Neural cell (in vitro differentiated cells): ENCODE measurements around the gene LST1. TPM values are rescaled to one million over a fixed set of nuclear protein-coding genes. Genes with fewer than 3 reads are reported as not detected.

ENCODE experiments used
- H2AFZ ChIP-seq: fragments of 200-600, 300-800 bp; sonication (generic), shearing (Covaris generic); 2 replicates; pipeline ENCODE4 v1.6.0; 2014; ENCODE audit warnings: low read depth, mild to moderate bottlenecking, antibody characterized with exemption, low read length, moderate library complexity
- H3F3A ChIP-seq: fragments of 200-600 bp; shearing (Covaris generic); 2 replicates; pipeline ENCODE4 v1.6.1; 2016; ENCODE audit warnings: mild to moderate bottlenecking, moderate library complexity, mixed read lengths, antibody characterized with exemption, low read length; ENCODE audit not compliant: insufficient read depth, poor library complexity, severe bottlenecking
- H3K27ac ChIP-seq: fragments of 200-600, 300-800 bp; sonication (generic), shearing (Covaris generic); 2 replicates; pipeline ENCODE4 v1.5.1; 2014; ENCODE audit warnings: mild to moderate bottlenecking, low read length, moderate library complexity
- H3K27me3 ChIP-seq: fragments of 300-800, 200-600 bp; sonication (generic), shearing (Covaris generic); 2 replicates; pipeline ENCODE4 v1.6.0; 2014; ENCODE audit warnings: mild to moderate bottlenecking, low read depth, low read length, moderate library complexity; ENCODE audit not compliant: insufficient read depth
- H3K36me3 ChIP-seq: fragments of 300-800, 200-600 bp; sonication (generic), shearing (Covaris generic); 2 replicates; pipeline ENCODE4 v1.5.1; 2014; ENCODE audit warnings: mild to moderate bottlenecking, antibody characterized with exemption, low read length, moderate library complexity; ENCODE audit not compliant: insufficient read depth
- H3K4me2 ChIP-seq: fragments of 300-800, 200-600 bp; sonication (generic), shearing (Covaris generic); 2 replicates; pipeline ENCODE4 v1.6.0; 2014; ENCODE audit warnings: mild to moderate bottlenecking, low read length
- H3K4me3 ChIP-seq: fragments of 300-800, 200-600 bp; sonication (generic), shearing (Covaris generic); 2 replicates; pipeline ENCODE4 v1.5.1; 2014; ENCODE audit warnings: mild to moderate bottlenecking, low read length, moderate library complexity
- H3K79me2 ChIP-seq: fragments of 200-600 bp; shearing (Covaris generic); replicated peaks from 2 replicates; pipeline ENCODE4 v1.6.0; 2014; ENCODE audit warnings: mild to moderate bottlenecking, low read length, moderate library complexity; ENCODE audit not compliant: insufficient read depth
- H3K9ac ChIP-seq: fragments of 300-800, 200-600 bp; sonication (generic), shearing (Covaris generic); 2 replicates; pipeline ENCODE4 v1.6.1; 2016; ENCODE audit warnings: mild to moderate bottlenecking, low read length, mixed read lengths
- H3K9me2 ChIP-seq: fragments of 200-600 bp; shearing (Covaris generic); 2 replicates; pipeline ENCODE4 v1.6.1; 2016; ENCODE audit warnings: mild to moderate bottlenecking, low read length, mixed read lengths; ENCODE audit not compliant: insufficient read depth
- H3K9me3 ChIP-seq: fragments of 200-600, 300-800 bp; sonication (generic), shearing (Covaris generic); 2 replicates; pipeline ENCODE4 v1.6.1; 2016; ENCODE audit warnings: mild to moderate bottlenecking, mixed run types, low read length, moderate library complexity, mixed read lengths
- H4K20me1 ChIP-seq: fragments of 200-600 bp; shearing (Covaris generic); 2 replicates; pipeline ENCODE4 v1.6.1; 2016; ENCODE audit warnings: mild to moderate bottlenecking, mixed run types; ENCODE audit not compliant: insufficient read depth
- EP300 ChIP-seq: fragments of 450-650 bp; conservative IDR thresholded peaks from 2 replicates; pipeline ENCODE4 v1.6.1; 2014; ENCODE audit warnings: antibody characterized with exemption, mild to moderate bottlenecking, moderate library complexity; ENCODE audit not compliant: poor library complexity, severe bottlenecking
- EZH2 ChIP-seq: fragments of 200-600, 300-800 bp; shearing (Covaris generic), sonication (generic); IDR thresholded peaks from 2 replicates; pipeline ENCODE4 v1.6.1; 2014; ENCODE audit warnings: antibody characterized with exemption, low read length, borderline replicate concordance, mild to moderate bottlenecking; ENCODE audit not compliant: insufficient read depth, poor library complexity, severe bottlenecking
- MXI1 ChIP-seq: fragments of 450-650 bp; conservative IDR thresholded peaks from 2 replicates; pipeline ENCODE4 v1.6.1; 2014; ENCODE audit warnings: antibody characterized with exemption, mild to moderate bottlenecking; ENCODE audit not compliant: poor library complexity, severe bottlenecking
- POLR2AphosphoS5 ChIP-seq: IDR thresholded peaks from 2 replicates; pipeline ENCODE4 v1.6.1; 2012
- RAD21 ChIP-seq: fragments of 450-650 bp; conservative IDR thresholded peaks from 2 replicates; pipeline ENCODE4 v1.6.1; 2014; ENCODE audit warnings: antibody characterized with exemption, mild to moderate bottlenecking, moderate library complexity
- SMC3 ChIP-seq: fragments of 450-650 bp; conservative IDR thresholded peaks from 2 replicates; pipeline ENCODE4 v1.6.1; 2014; ENCODE audit warnings: antibody characterized with exemption, mild to moderate bottlenecking, moderate library complexity; ENCODE audit not compliant: poor library complexity
- TAF1 ChIP-seq: IDR thresholded peaks from 2 replicates; pipeline ENCODE4 v1.6.1; 2012; ENCODE audit warnings: low read depth
- polyA plus RNA-seq: library from polyadenylated mRNA; depleted of rRNA; stranded (reverse); fragments of >200 nt; gene quantifications from 2 replicates; pipeline ENCODE4 v1.2.3, GENCODE V29; 2014
- TF ChIP-seq, protein P1 (sequence below): IDR thresholded peaks from 2 replicates; pipeline ENCODE4 v1.6.1; 2012; ENCODE audit warnings: borderline replicate concordance
- TF ChIP-seq, protein P2 (sequence below): fragments of 450-650 bp; IDR thresholded peaks from 2 replicates; pipeline ENCODE4 v1.5.1; 2014; ENCODE audit warnings: antibody characterized with exemption, mild to moderate bottlenecking, moderate library complexity; ENCODE audit not compliant: poor library complexity, severe bottlenecking

The LST1 gene
- polyA plus RNA-seq, 1 donor from 2014 or later = not detected

DNA sequence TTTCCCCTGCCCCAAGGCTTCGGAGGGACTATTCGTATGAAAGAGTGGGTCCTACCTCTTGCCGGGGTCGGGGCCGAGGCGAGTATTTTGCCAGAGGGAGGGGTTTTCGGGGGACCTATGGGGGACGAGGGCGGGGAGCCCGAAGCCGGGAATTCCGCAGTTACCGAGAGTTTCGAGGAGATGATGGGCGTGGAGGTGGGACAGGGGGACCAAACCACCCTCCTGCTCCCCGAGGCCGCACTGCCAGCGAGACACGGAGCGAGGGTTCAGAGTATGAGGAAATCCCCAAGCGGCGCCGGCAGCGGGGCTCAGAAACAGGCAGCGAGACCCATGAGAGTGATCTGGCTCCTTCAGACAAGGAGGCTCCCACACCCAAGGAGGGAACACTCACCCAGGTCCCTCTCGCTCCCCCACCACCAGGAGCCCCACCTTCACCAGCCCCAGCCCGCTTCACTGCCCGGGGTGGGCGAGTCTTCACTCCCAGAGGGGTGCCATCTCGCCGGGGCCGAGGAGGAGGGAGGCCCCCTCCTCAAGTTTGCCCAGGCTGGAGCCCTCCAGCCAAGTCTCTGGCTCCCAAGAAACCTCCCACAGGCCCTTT, 45.7 kb downstream of the LST1 start:
- Histone ChIP-seq H3K27me3 (no peaks in the 10 kb centered on the region), H4K20me1 (no peaks in the 10 kb centered on the region), H3K9me2 (no peaks in the 10 kb centered on the region), H2AFZ (no peak overlapping the region), H3K4me3 (no peak overlapping the region), H3K4me2 (no peak overlapping the region), H3K27ac (no peak overlapping the region), H3K9me3 (no peaks in the 10 kb centered on the region), H3K79me2 (peaks cover 5% of the 10 kb centered on the region), H3K36me3 (no peaks in the 10 kb centered on the region), H3F3A (no peaks in the 10 kb centered on the region), H3K9ac (no peak overlapping the region)
- TF ChIP-seq, protein P1, sequence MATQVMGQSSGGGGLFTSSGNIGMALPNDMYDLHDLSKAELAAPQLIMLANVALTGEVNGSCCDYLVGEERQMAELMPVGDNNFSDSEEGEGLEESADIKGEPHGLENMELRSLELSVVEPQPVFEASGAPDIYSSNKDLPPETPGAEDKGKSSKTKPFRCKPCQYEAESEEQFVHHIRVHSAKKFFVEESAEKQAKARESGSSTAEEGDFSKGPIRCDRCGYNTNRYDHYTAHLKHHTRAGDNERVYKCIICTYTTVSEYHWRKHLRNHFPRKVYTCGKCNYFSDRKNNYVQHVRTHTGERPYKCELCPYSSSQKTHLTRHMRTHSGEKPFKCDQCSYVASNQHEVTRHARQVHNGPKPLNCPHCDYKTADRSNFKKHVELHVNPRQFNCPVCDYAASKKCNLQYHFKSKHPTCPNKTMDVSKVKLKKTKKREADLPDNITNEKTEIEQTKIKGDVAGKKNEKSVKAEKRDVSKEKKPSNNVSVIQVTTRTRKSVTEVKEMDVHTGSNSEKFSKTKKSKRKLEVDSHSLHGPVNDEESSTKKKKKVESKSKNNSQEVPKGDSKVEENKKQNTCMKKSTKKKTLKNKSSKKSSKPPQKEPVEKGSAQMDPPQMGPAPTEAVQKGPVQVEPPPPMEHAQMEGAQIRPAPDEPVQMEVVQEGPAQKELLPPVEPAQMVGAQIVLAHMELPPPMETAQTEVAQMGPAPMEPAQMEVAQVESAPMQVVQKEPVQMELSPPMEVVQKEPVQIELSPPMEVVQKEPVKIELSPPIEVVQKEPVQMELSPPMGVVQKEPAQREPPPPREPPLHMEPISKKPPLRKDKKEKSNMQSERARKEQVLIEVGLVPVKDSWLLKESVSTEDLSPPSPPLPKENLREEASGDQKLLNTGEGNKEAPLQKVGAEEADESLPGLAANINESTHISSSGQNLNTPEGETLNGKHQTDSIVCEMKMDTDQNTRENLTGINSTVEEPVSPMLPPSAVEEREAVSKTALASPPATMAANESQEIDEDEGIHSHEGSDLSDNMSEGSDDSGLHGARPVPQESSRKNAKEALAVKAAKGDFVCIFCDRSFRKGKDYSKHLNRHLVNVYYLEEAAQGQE = no peak
- TF ChIP-seq EZH2 (no peak), SMC3 (no peak), POLR2AphosphoS5 (no peak), EP300 (no peak), RAD21 (no peak), TAF1 (no peak), MXI1 (no peak)
- TF ChIP-seq, protein P2, sequence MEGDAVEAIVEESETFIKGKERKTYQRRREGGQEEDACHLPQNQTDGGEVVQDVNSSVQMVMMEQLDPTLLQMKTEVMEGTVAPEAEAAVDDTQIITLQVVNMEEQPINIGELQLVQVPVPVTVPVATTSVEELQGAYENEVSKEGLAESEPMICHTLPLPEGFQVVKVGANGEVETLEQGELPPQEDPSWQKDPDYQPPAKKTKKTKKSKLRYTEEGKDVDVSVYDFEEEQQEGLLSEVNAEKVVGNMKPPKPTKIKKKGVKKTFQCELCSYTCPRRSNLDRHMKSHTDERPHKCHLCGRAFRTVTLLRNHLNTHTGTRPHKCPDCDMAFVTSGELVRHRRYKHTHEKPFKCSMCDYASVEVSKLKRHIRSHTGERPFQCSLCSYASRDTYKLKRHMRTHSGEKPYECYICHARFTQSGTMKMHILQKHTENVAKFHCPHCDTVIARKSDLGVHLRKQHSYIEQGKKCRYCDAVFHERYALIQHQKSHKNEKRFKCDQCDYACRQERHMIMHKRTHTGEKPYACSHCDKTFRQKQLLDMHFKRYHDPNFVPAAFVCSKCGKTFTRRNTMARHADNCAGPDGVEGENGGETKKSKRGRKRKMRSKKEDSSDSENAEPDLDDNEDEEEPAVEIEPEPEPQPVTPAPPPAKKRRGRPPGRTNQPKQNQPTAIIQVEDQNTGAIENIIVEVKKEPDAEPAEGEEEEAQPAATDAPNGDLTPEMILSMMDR = no peak

DNA sequence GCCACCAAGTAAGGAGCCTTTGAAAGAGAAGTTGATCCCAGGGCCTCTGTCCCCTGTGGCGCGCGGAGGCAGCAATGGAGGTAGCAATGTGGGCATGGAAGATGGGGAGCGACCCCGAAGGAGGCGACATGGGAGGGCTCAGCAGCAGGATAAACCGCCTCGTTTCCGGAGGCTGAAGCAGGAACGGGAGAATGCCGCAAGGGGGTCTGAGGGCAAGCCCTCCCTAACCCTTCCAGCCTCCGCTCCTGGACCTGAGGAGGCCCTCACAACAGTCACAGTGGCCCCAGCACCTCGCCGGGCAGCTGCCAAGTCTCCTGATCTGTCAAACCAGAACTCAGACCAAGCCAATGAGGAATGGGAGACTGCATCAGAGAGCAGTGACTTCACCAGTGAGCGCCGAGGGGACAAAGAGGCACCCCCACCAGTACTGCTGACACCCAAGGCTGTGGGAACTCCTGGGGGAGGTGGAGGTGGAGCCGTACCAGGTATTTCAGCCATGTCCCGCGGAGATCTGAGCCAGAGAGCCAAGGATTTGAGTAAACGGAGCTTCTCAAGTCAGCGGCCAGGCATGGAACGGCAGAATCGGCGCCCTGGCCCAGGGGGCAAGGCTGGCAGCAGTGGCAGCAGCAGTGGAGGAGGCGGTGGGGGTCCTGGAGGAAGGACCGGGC, 46.3 kb downstream of the LST1 start:
- Histone ChIP-seq H2AFZ (no peak overlapping the region), H4K20me1 (no peaks in the 10 kb centered on the region), H3K27ac (no peak overlapping the region), H3F3A (no peaks in the 10 kb centered on the region), H3K79me2 (peaks cover 3% of the 10 kb centered on the region), H3K9me2 (no peaks in the 10 kb centered on the region), H3K4me2 (no peak overlapping the region), H3K9me3 (no peaks in the 10 kb centered on the region), H3K36me3 (no peaks in the 10 kb centered on the region), H3K4me3 (no peak overlapping the region), H3K9ac (no peak overlapping the region), H3K27me3 (no peaks in the 10 kb centered on the region)
- TF ChIP-seq, protein P2 = no peak
- TF ChIP-seq TAF1 = no peak
- no peak for TF ChIP-seq EZH2
- TF ChIP-seq, protein P1 = no peak
- no peak for TF ChIP-seq SMC3
- TF ChIP-seq MXI1 = no peak
- TF ChIP-seq EP300 = no peak
- TF ChIP-seq RAD21 = no peak
